ENCODE results near the gene NALCN.

Gene NALCN

GRCh38 chr13:101115762-101116171 is 300.5 kb downstream of the NALCN start:
- no peaks in the 10 kb centered on the region for H3K27me3 ChIP-seq (ENCODE audit: low read depth, low read length)
- no peaks in the 10 kb centered on the region for H3K4me1 ChIP-seq (ENCODE audit: control insufficient read depth in 1 of 2, insufficient read depth in 2 of 2, low read length in 2 of 2)
- no peak overlapping the region for H3K27ac ChIP-seq (ENCODE audit: low read length)
- H3K4me3 ChIP-seq (ENCODE audit: low read depth in 1 of 2, low read length in 2 of 2) = no peak overlapping the region
- H3K36me3 ChIP-seq (ENCODE audit: control insufficient read depth in 1 of 2, insufficient read depth in 2 of 2, low read length in 2 of 2) = no peaks in the 10 kb centered on the region
- no peaks in the 10 kb centered on the region for H3K9me3 ChIP-seq (ENCODE audit: control insufficient read depth in 1 of 2, low read length in 2 of 2)

GRCh38 chr13:101111894-101112293 is 304.4 kb downstream of the NALCN start:
- H3K27me3 ChIP-seq (ENCODE audit: low read depth, low read length) = no peaks in the 10 kb centered on the region
- H3K4me1 ChIP-seq (ENCODE audit: control insufficient read depth in 1 of 2, insufficient read depth in 2 of 2, low read length in 2 of 2) = no peaks in the 10 kb centered on the region
- no peaks in the 10 kb centered on the region for H3K36me3 ChIP-seq (ENCODE audit: control insufficient read depth in 1 of 2, insufficient read depth in 2 of 2, low read length in 2 of 2)
- H3K9me3 ChIP-seq (ENCODE audit: control insufficient read depth in 1 of 2, low read length in 2 of 2) = no peaks in the 10 kb centered on the region
- no peak overlapping the region for H3K27ac ChIP-seq (ENCODE audit: low read length)
- H3K4me3 ChIP-seq (ENCODE audit: low read depth in 1 of 2, low read length in 2 of 2) = no peak overlapping the region

DNA sequence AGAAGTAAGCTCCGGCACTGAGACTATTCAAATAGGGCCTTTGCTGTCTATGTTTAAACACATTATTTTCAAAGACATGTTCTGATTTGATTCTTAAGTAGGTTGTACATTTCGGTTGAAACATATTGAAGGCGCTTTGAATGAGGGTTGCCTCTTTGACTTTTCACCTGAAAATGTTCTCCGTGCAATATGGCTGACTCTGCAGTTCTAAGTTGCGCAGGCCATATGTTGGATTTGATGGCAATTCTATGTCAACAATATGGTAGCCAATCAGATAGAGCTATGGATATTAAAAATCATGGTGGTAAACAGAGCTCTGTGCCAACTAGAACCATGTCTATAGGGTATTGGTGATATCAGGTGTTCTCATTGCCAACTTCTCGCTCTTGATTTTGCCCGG is 307.3 kb downstream of the NALCN start:
- Histone ChIP-seq H3K9me3 (ENCODE audit: control insufficient read depth in 1 of 2, low read length in 2 of 2) (peaks cover 0 to 8% of the 10 kb centered on the region in 2 donors), H3K36me3 (ENCODE audit: control insufficient read depth in 1 of 2, insufficient read depth in 2 of 2, low read length in 2 of 2) (no peaks in the 10 kb centered on the region), H3K27ac (ENCODE audit: low read length) (no peak overlapping the region), H3K4me1 (ENCODE audit: control insufficient read depth in 1 of 2, insufficient read depth in 2 of 2, low read length in 2 of 2) (no peaks in the 10 kb centered on the region), H3K4me3 (ENCODE audit: low read depth in 1 of 2, low read length in 2 of 2) (no peak overlapping the region), H3K27me3 (ENCODE audit: low read depth, low read length) (no peaks in the 10 kb centered on the region)

DNA sequence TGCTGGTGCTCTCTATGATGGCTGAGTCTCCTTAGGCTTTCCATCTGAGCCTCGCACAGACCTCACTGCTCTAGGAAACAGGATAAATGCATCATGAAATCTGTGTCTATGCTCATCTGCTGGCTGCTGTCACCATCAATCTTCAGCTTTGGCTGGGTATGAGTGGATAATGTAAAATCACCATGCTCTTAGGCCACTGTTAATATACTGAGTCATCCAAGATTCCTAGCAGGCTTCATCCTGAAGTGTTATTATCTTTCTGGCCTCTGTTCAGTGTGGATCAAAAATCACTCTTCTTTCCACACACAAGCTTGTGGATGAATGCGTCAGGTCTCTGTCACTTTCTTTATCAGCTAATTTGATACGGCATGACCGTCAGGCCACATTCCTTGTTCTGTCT is 317.4 kb downstream of the NALCN start:
- Histone ChIP-seq H3K27ac (ENCODE audit: low read length) (no peak overlapping the region), H3K27me3 (ENCODE audit: low read depth, low read length) (no peaks in the 10 kb centered on the region), H3K4me3 (ENCODE audit: low read depth in 1 of 2, low read length in 2 of 2) (no peak overlapping the region), H3K4me1 (ENCODE audit: control insufficient read depth in 1 of 2, insufficient read depth in 2 of 2, low read length in 2 of 2) (no peaks in the 10 kb centered on the region), H3K36me3 (ENCODE audit: control insufficient read depth in 1 of 2, insufficient read depth in 2 of 2, low read length in 2 of 2) (no peaks in the 10 kb centered on the region), H3K9me3 (ENCODE audit: control insufficient read depth in 1 of 2, low read length in 2 of 2) (no peaks in the 10 kb centered on the region)

- Histone ChIP-seq H3K27ac (ENCODE audit: low read length) (no peak overlapping the region), H3K4me1 (ENCODE audit: control insufficient read depth in 1 of 2, insufficient read depth in 2 of 2, low read length in 2 of 2) (no peaks in the 10 kb centered on the region), H3K9me3 (ENCODE audit: control insufficient read depth in 1 of 2, low read length in 2 of 2) (no peaks in the 10 kb centered on the region), H3K27me3 (ENCODE audit: low read depth, low read length) (no peaks in the 10 kb centered on the region), H3K36me3 (ENCODE audit: control insufficient read depth in 1 of 2, insufficient read depth in 2 of 2, low read length in 2 of 2) (no peaks in the 10 kb centered on the region), H3K4me3 (ENCODE audit: low read depth in 1 of 2, low read length in 2 of 2) (no peak overlapping the region)
These were observed 323.3 kb downstream of the NALCN start for GRCh38 chr13:101092985-101093384.

DNA sequence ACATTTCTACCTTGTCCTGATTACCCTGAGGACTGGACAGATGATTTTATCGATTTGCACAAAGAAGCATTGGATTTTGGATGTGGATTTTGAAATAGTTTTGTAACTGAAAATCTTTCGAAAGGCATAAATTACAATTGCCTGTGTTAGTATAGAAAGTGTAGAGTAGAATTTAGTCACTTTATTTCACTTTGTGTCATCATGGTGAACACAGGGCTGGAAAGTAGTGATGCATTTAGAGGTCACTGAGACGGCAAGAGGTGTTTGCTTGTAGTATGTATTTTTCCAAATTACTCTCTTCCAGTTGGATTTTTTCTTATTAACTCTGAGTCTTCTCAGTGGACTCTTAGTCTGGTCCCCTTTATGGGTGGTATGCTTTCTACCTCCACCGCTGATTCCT is 326.0 kb downstream of the NALCN start:
- H3K27ac ChIP-seq (ENCODE audit: low read length) = no peak overlapping the region
- no peaks in the 10 kb centered on the region for H3K36me3 ChIP-seq (ENCODE audit: control insufficient read depth in 1 of 2, insufficient read depth in 2 of 2, low read length in 2 of 2)
- no peaks in the 10 kb centered on the region for H3K27me3 ChIP-seq (ENCODE audit: low read depth, low read length)
- H3K4me3 ChIP-seq (ENCODE audit: low read depth in 1 of 2, low read length in 2 of 2) = no peak overlapping the region
- H3K4me1 ChIP-seq (ENCODE audit: control insufficient read depth in 1 of 2, insufficient read depth in 2 of 2, low read length in 2 of 2) = no peaks in the 10 kb centered on the region
- no peaks in the 10 kb centered on the region for H3K9me3 ChIP-seq (ENCODE audit: control insufficient read depth in 1 of 2, low read length in 2 of 2)

DNA sequence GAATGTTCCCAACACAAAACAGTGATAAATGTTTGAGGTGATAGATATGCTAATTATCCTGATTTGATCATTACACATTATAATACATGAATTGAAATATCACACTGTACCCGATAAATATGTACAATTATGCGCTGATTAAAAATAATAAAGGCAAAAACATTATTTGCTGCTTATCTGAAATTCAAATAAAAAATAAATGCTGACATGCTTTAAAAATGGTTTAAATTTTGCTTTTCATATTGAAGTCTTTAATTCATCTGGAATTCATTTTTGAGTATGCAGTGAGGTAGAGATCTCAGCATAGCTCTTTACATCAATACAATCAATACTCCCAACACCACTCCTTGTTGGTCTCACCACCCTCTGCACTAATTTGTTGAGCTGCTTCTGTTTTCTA is 330.8 kb downstream of the NALCN start:
- H3K27me3 ChIP-seq (ENCODE audit: low read depth, low read length) = no peaks in the 10 kb centered on the region
- no peaks in the 10 kb centered on the region for H3K36me3 ChIP-seq (ENCODE audit: control insufficient read depth in 1 of 2, insufficient read depth in 2 of 2, low read length in 2 of 2)
- no peak overlapping the region for H3K27ac ChIP-seq (ENCODE audit: low read length)
- H3K4me1 ChIP-seq (ENCODE audit: control insufficient read depth in 1 of 2, insufficient read depth in 2 of 2, low read length in 2 of 2) = no peaks in the 10 kb centered on the region
- peaks cover 0 to 3% of the 10 kb centered on the region in 2 donors for H3K9me3 ChIP-seq (ENCODE audit: control insufficient read depth in 1 of 2, low read length in 2 of 2)
- no peak overlapping the region for H3K4me3 ChIP-seq (ENCODE audit: low read depth in 1 of 2, low read length in 2 of 2)

DNA sequence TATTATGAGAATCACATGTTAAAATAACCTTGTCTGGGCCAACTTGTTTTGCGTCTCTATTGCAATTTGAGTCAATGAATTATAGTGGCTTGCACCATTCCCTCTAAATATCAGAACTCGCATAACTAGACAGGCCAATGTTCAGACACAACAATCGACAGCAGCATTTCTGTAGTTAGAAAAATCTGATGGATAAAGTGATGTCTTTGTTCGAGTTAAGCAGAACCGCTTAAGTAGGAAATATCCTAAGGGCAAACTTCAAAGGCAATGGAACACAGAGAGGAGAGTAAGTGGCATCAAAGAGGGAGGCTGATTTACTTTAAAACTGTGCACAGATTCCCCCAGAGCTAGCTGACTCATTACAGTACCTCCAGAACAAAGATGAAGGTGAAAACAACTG is 333.9 kb downstream of the NALCN start:
- Histone ChIP-seq H3K27me3 (ENCODE audit: low read depth, low read length) (no peaks in the 10 kb centered on the region), H3K9me3 (ENCODE audit: control insufficient read depth in 1 of 2, low read length in 2 of 2) (peaks cover 0 to 3% of the 10 kb centered on the region in 2 donors)

GRCh38 chr13:101080616-101081015 is 335.7 kb downstream of the NALCN start:
- Histone ChIP-seq H3K9me3 (ENCODE audit: control insufficient read depth in 1 of 2, low read length in 2 of 2) (peaks cover 0 to 3% of the 10 kb centered on the region in 2 donors), H3K4me1 (ENCODE audit: control insufficient read depth in 1 of 2, insufficient read depth in 2 of 2, low read length in 2 of 2) (no peaks in the 10 kb centered on the region), H3K27me3 (ENCODE audit: low read depth, low read length) (no peaks in the 10 kb centered on the region), H3K27ac (ENCODE audit: low read length) (no peak overlapping the region), H3K36me3 (ENCODE audit: control insufficient read depth in 1 of 2, insufficient read depth in 2 of 2, low read length in 2 of 2) (no peaks in the 10 kb centered on the region), H3K4me3 (ENCODE audit: low read depth in 1 of 2, low read length in 2 of 2) (no peak overlapping the region)

More for the DNA sequence above, 333.9 kb downstream of the NALCN start:
- Histone ChIP-seq H3K4me1 (ENCODE audit: control insufficient read depth in 1 of 2, insufficient read depth in 2 of 2, low read length in 2 of 2) (no peaks in the 10 kb centered on the region), H3K4me3 (ENCODE audit: low read depth in 1 of 2, low read length in 2 of 2) (no peak overlapping the region), H3K27ac (ENCODE audit: low read length) (no peak overlapping the region), H3K36me3 (ENCODE audit: control insufficient read depth in 1 of 2, insufficient read depth in 2 of 2, low read length in 2 of 2) (no peaks in the 10 kb centered on the region)

DNA sequence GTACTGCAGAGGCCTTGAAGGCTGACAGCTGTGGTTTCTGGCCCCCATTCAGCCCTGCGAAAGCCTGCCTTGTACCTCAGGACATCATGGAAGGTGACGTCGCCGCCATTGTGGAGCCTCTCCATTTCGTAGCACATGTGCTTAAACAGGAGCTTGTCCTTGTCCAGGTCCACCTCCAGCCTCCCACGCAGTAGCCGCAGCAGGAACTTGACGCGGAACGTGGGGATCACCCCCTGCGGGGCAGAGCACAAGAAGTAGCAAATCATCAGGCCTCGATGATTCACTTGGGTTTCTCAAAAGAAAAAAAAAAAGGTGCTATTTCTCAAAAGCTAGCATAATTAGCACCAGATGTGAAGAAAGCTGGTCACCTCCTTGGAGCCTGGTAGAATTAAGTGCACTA is 351.0 kb downstream of the NALCN start:
- Histone ChIP-seq H3K27ac (ENCODE audit: low read length) (no peak overlapping the region), H3K36me3 (ENCODE audit: control insufficient read depth in 1 of 2, insufficient read depth in 2 of 2, low read length in 2 of 2) (no peaks in the 10 kb centered on the region), H3K27me3 (ENCODE audit: low read depth, low read length) (no peaks in the 10 kb centered on the region), H3K4me3 (ENCODE audit: low read depth in 1 of 2, low read length in 2 of 2) (no peak overlapping the region), H3K9me3 (ENCODE audit: control insufficient read depth in 1 of 2, low read length in 2 of 2) (no peaks in the 10 kb centered on the region), H3K4me1 (ENCODE audit: control insufficient read depth in 1 of 2, insufficient read depth in 2 of 2, low read length in 2 of 2) (no peaks in the 10 kb centered on the region)

GRCh38 chr13:101059793-101060192 is 356.5 kb downstream of the NALCN start:
- H3K27ac ChIP-seq (ENCODE audit: low read length) = no peak overlapping the region
- H3K4me3 ChIP-seq (ENCODE audit: low read depth in 1 of 2, low read length in 2 of 2) = no peak overlapping the region
- H3K27me3 ChIP-seq (ENCODE audit: low read depth, low read length) = no peaks in the 10 kb centered on the region
- H3K36me3 ChIP-seq (ENCODE audit: control insufficient read depth in 1 of 2, insufficient read depth in 2 of 2, low read length in 2 of 2) = no peaks in the 10 kb centered on the region
- H3K4me1 ChIP-seq (ENCODE audit: control insufficient read depth in 1 of 2, insufficient read depth in 2 of 2, low read length in 2 of 2) = no peaks in the 10 kb centered on the region
- H3K9me3 ChIP-seq (ENCODE audit: control insufficient read depth in 1 of 2, low read length in 2 of 2) = no peaks in the 10 kb centered on the region

GRCh38 chr13:101058841-101059240 is 357.5 kb downstream of the NALCN start:
- Histone ChIP-seq H3K4me3 (ENCODE audit: low read depth in 1 of 2, low read length in 2 of 2) (no peak overlapping the region), H3K36me3 (ENCODE audit: control insufficient read depth in 1 of 2, insufficient read depth in 2 of 2, low read length in 2 of 2) (no peaks in the 10 kb centered on the region), H3K4me1 (ENCODE audit: control insufficient read depth in 1 of 2, insufficient read depth in 2 of 2, low read length in 2 of 2) (no peaks in the 10 kb centered on the region), H3K27ac (ENCODE audit: low read length) (no peak overlapping the region), H3K9me3 (ENCODE audit: control insufficient read depth in 1 of 2, low read length in 2 of 2) (no peaks in the 10 kb centered on the region), H3K27me3 (ENCODE audit: low read depth, low read length) (no peaks in the 10 kb centered on the region)

Measured in muscle layer of duodenum (tissue), 2 donors.